NT2/D1 (cell line): Measurements from ENCODE around the gene ANXA4.

Experiments
- YY1 ChIP-seq: IDR thresholded peaks from 2 replicates; pipeline ENCODE4 v1.6.1; 2011; ENCODE audit not compliant: insufficient read length, insufficient read depth
- ZNF274 ChIP-seq: IDR thresholded peaks from 2 replicates; pipeline ENCODE4 v1.6.1; 2011; ENCODE audit warnings: mild to moderate bottlenecking, low read depth, low read length

DNA sequence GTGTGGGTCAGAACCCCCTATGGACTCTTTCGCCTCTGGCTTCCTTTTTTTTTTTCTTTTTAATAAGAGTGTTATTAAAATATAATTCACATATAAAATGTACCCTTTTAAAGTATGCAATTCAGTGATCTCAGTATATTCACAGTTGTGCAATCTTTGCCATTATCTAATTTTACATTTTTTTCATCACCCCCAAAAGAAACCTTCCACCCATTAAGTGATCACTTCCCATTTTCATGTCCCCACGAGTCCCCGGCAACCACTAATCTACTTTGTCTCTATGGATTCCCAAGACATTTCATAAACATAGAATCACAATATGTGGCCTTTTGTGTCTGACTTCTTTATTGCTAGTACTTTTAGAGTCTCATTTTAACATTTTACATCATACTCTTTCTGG lies 38.7 kb upstream of the ANXA4 start:
- no peak for TF ChIP-seq YY1
- TF ChIP-seq ZNF274, result no peak
